BLaER1 (cell line): ENCODE results near the gene CRYGS.

ENCODE experiments used
- H3K27ac ChIP-seq: shearing (Covaris generic); formaldehyde crosslinking; 2 replicates; pipeline ENCODE4 v1.8.1; 2022
- H3K27me3 ChIP-seq: shearing (Covaris generic); formaldehyde crosslinking; 2 replicates; pipeline ENCODE4 v1.8.1; 2022
- H3K36me3 ChIP-seq: shearing (Covaris generic); formaldehyde crosslinking; 2 replicates; pipeline ENCODE4 v1.8.1; 2022
- H3K4me1 ChIP-seq: shearing (Covaris generic); formaldehyde crosslinking; 2 replicates; pipeline ENCODE4 v1.8.1; 2022
- H3K4me2 ChIP-seq: shearing (Covaris generic); formaldehyde crosslinking; 2 replicates; pipeline ENCODE4 v1.8.1; 2022
- H3K4me3 ChIP-seq: shearing (Covaris generic); formaldehyde crosslinking; 2 replicates; pipeline ENCODE4 v1.8.1; 2022
- H3K9ac ChIP-seq: shearing (Covaris generic); formaldehyde crosslinking; 2 replicates; pipeline ENCODE4 v1.8.1; 2022
- H3K9me3 ChIP-seq: shearing (Covaris generic); formaldehyde crosslinking; 2 replicates; pipeline ENCODE4 v1.8.1; 2022
- H4K20me1 ChIP-seq: shearing (Covaris generic); formaldehyde crosslinking; 2 replicates; pipeline ENCODE4 v1.8.1; 2022
- Cebpa-rat ChIP-seq: shearing (Covaris generic); IDR thresholded peaks from 2 replicates; pipeline ENCODE4 v1.8.1; 2022

The CRYGS gene

DNA sequence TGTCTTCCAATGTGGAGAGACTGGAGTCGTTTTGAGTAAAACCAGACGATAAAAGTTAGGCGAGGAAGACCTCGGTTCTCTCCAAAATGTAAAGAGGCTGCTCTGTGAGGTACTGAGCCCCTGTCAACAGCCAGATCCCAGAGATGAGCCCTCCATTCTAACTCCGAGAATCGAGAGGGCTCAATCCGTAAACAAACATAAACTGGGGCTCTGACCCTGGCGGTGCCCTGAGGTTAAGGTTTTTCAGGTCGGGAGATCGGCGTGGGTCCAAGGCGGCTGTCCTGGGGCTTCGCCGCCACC lies 22.5 kb upstream of the CRYGS start:
- H3K4me2 ChIP-seq = peak overlapping the region; percentile 92
- peak overlapping the region; percentile 84 for H3K27ac ChIP-seq
- H3K9ac ChIP-seq = peak overlapping the region; percentile 94
- no peaks in the 10 kb centered on the region for H3K9me3 ChIP-seq
- H3K27me3 ChIP-seq = no peaks in the 10 kb centered on the region
- H3K4me1 ChIP-seq = peaks cover 40% of the 10 kb centered on the region
- peaks cover 19% of the 10 kb centered on the region for H3K36me3 ChIP-seq
- peak overlapping the region; percentile 85 for H3K4me3 ChIP-seq
- H4K20me1 ChIP-seq = peaks cover 5% of the 10 kb centered on the region; the same call in 1 of the 2 replicates
- no peak for TF ChIP-seq Cebpa-rat

DNA sequence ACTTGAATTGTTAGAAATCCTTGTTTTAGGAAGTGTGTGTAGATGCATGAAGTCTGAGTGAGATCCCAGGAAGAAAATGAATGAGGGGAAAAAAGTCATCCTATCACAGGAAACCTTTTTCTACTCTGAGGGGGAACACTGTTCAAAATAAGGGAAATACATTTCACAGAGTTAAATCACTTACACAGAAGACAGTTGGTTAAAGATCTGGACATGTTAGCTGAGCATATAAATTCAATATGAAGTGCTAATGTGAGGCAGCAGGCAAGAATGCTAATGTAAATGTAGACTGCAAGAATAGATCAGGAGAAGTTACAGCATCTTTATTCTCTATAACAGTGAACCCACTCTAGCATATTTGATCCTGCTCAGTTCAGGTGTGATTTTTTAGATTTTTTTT lies 20.4 kb upstream of the CRYGS start:
- no peak overlapping the region for H3K9ac ChIP-seq
- H3K9me3 ChIP-seq = no peaks in the 10 kb centered on the region
- no peak for TF ChIP-seq Cebpa-rat
- no peak overlapping the region for H3K4me3 ChIP-seq
- no peak overlapping the region for H3K4me2 ChIP-seq
- H3K36me3 ChIP-seq = peaks cover 26% of the 10 kb centered on the region
- peaks cover 30% of the 10 kb centered on the region for H3K4me1 ChIP-seq
- H3K27ac ChIP-seq = no peak overlapping the region
- no peaks in the 10 kb centered on the region for H3K27me3 ChIP-seq
- peaks cover 6% of the 10 kb centered on the region; the same call in 1 of the 2 replicates for H4K20me1 ChIP-seq

GRCh38 chr3:186552408-186553031 lies 8.3 kb upstream of the CRYGS start:
- H3K27ac ChIP-seq = no peak overlapping the region

GRCh38 chr3:186551387-186551786 lies 7.2 kb upstream of the CRYGS start:
- no peak overlapping the region for H3K4me3 ChIP-seq
- no peak overlapping the region for H3K27ac ChIP-seq
- no peak for TF ChIP-seq Cebpa-rat
- peaks cover 94% of the 10 kb centered on the region for H3K36me3 ChIP-seq
- no peak overlapping the region for H3K4me2 ChIP-seq
- H3K9me3 ChIP-seq = no peaks in the 10 kb centered on the region
- no peaks in the 10 kb centered on the region for H3K4me1 ChIP-seq
- H4K20me1 ChIP-seq = no peaks in the 10 kb centered on the region
- no peaks in the 10 kb centered on the region for H3K27me3 ChIP-seq
- H3K9ac ChIP-seq = no peak overlapping the region

More at GRCh38 chr3:186552408-186553031, 8.3 kb upstream of the CRYGS start:
- Histone ChIP-seq H3K36me3 (peaks cover 96% of the 10 kb centered on the region), H4K20me1 (no peaks in the 10 kb centered on the region), H3K4me3 (no peak overlapping the region), H3K4me2 (no peak overlapping the region), H3K9ac (0 out of 2 replicates have a peak overlapping the region, but pooled peaks have one; percentile 19), H3K9me3 (no peaks in the 10 kb centered on the region), H3K4me1 (no peaks in the 10 kb centered on the region), H3K27me3 (no peaks in the 10 kb centered on the region)
- no peak for TF ChIP-seq Cebpa-rat

DNA sequence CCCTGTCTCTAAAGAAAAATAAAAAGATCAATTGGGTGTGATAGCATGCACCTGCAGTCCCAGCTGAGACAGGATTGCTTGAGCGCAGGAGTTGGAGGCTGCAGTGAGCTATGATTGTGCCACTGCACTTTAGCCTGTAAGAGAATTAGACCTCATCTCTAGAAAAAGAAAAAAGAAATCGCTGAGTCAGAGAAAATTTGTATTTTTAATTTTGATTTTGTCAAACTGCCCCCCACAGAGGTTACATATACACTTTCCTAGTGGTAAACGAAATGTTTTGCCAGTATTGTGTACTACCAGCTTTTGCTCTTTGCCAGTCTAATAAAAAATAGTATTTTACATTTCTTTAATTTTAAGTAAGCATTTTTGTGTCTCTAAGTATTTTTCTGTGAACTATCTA lies 5.3 kb upstream of the CRYGS start:
- Histone ChIP-seq H3K27ac (no peak overlapping the region), H4K20me1 (no peaks in the 10 kb centered on the region), H3K4me1 (no peaks in the 10 kb centered on the region), H3K27me3 (no peaks in the 10 kb centered on the region), H3K9ac (no peak overlapping the region), H3K4me2 (no peak overlapping the region), H3K9me3 (no peaks in the 10 kb centered on the region), H3K4me3 (no peak overlapping the region), H3K36me3 (peaks cover 82% of the 10 kb centered on the region)
- TF ChIP-seq Cebpa-rat = no peak

- Histone ChIP-seq H4K20me1 (no peaks in the 10 kb centered on the region), H3K9ac (no peak overlapping the region), H3K4me3 (no peak overlapping the region), H3K9me3 (no peaks in the 10 kb centered on the region), H3K27me3 (no peaks in the 10 kb centered on the region), H3K4me1 (no peaks in the 10 kb centered on the region), H3K4me2 (no peak overlapping the region), H3K36me3 (peaks cover 9% of the 10 kb centered on the region), H3K27ac (no peak overlapping the region)
- no peak for TF ChIP-seq Cebpa-rat
Observed at GRCh38 chr3:186540835-186541226, 3.3 kb downstream of the CRYGS start.

DNA sequence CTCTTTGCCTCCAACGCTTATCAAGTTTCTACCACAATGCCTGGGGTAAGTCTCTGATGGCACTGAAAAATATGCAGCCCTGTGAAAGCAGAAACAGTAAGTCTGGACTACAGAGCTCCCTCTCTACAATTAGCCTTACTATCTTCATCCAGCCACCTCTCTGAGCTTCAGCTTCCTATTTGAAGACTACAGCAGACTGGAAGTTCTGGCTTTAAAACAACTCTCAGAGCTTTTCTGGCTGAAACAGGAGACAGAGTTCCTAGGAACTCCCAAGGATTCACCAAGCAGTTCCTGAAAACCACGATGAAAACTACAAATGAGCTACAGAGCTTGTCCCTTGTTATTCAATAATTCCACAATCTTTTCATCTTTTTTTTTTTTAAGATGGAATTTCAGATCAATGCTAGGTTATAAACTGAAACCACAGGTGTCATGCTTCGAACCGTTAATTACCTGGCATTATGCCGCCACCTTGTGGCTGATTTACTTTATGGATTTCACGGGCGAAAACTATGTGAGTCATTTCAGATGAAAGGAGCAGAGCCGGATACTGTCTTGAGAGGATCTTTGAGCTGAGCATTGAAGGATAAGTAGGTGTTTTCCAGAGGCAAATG lies 3.9 kb downstream of the CRYGS start:
- H4K20me1 ChIP-seq = no peaks in the 10 kb centered on the region
- no peak overlapping the region for H3K27ac ChIP-seq
- no peak overlapping the region for H3K4me2 ChIP-seq
- no peak overlapping the region for H3K4me3 ChIP-seq
- no peaks in the 10 kb centered on the region for H3K4me1 ChIP-seq
- H3K9ac ChIP-seq = no peak overlapping the region
- peaks cover 9% of the 10 kb centered on the region for H3K36me3 ChIP-seq
- H3K9me3 ChIP-seq = no peaks in the 10 kb centered on the region
- no peak for TF ChIP-seq Cebpa-rat
- H3K27me3 ChIP-seq = no peaks in the 10 kb centered on the region

DNA sequence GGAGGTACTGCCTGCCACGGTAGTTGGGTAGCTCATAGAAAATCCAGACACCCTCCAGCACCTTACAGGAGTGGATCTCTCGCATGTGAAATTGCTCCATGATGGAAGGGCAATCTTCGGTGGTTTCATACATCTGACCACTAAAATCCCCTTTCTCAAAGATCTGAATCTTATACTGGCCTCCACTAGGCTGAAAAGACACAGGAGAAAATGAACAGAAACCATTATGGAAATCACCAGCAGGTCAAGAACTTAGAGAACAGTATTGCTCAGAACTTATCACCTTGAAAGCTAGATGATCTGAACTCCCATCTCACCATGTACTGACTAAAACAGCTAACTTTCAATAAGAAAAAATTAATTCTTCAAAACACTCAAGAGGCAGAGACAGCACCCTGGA lies 5.4 kb downstream of the CRYGS start:
- 0 out of 2 replicates have a peak, but pooled peaks cover 3% of the 10 kb centered on the region for H3K36me3 ChIP-seq
- H3K4me2 ChIP-seq = no peak overlapping the region
- H4K20me1 ChIP-seq = no peaks in the 10 kb centered on the region
- no peak overlapping the region for H3K27ac ChIP-seq
- no peak overlapping the region for H3K9ac ChIP-seq
- H3K4me3 ChIP-seq = no peak overlapping the region
- H3K27me3 ChIP-seq = no peaks in the 10 kb centered on the region
- no peaks in the 10 kb centered on the region for H3K4me1 ChIP-seq
- no peak for TF ChIP-seq Cebpa-rat
- no peaks in the 10 kb centered on the region for H3K9me3 ChIP-seq

DNA sequence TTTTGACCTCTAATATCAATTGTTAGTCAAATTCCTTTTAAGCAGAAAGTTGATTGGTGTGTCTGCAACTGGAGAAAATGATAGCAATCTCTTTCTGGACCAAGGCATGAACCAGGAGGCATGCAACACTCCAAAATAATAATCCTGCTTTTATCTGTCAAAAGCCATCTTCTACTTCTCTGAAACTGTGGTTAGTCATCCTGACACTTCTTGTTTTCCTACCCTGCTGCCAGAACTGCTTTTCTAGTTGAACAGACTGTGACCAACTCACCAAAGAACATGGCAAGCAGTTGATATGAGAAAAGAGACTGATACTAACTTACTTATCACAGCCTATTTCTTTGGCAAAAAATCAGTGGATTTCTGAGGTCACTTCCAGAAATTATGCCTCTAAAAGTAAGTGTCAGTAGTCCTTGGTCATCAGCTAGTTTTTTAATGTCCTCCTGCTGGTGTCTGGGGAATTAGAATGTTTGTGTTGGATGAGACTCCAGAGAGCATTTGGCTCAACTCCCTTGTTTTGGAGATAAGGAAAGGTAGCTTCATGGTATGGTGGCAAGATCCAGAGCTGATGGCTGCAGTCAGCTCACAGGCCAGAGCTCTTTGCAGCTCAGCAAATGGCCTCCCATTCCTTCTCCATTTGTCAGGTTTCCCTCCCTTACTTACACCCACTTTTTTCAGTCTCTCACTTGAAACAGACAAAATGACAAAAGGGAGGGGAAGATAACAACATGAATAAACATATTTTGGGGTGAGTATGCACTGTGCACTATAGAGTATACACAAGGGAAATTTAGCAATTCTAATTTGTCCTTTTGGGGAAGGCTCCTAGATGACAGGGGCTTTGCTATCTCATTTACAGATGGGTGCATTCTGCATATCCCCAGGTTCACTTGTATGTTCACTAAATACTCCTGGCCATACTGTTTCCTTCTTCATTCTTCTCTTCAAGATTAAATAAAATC lies 7.0 kb downstream of the CRYGS start:
- peaks cover 7% of the 10 kb centered on the region for H3K4me1 ChIP-seq
- TF ChIP-seq Cebpa-rat = no peak
- no peak overlapping the region for H3K4me3 ChIP-seq
- H3K9ac ChIP-seq = no peak overlapping the region
- 0 out of 2 replicates have a peak, but pooled peaks cover 3% of the 10 kb centered on the region for H3K36me3 ChIP-seq
- no peak overlapping the region for H3K4me2 ChIP-seq
- H3K27ac ChIP-seq = no peak overlapping the region
- H4K20me1 ChIP-seq = no peaks in the 10 kb centered on the region
- H3K27me3 ChIP-seq = no peaks in the 10 kb centered on the region
- H3K9me3 ChIP-seq = no peaks in the 10 kb centered on the region
